Loucy (cell line): ENCODE data around the gene NAGPA.

Source experiments
- CTCF ChIP-seq: fragments of 200-600 bp; sonication (generic); conservative IDR thresholded peaks from 2 replicates; pipeline ENCODE4 v1.5.1; 2014; ENCODE audit warnings: mild to moderate bottlenecking, antibody characterized with exemption, low read length
- EZH2phosphoT487 ChIP-seq: fragments of 200-600 bp; IDR thresholded peaks from 2 replicates; pipeline ENCODE4 v1.6.1; 2018; ENCODE audit warnings: antibody characterized with exemption, mild to moderate bottlenecking, moderate library complexity, borderline replicate concordance

DNA sequence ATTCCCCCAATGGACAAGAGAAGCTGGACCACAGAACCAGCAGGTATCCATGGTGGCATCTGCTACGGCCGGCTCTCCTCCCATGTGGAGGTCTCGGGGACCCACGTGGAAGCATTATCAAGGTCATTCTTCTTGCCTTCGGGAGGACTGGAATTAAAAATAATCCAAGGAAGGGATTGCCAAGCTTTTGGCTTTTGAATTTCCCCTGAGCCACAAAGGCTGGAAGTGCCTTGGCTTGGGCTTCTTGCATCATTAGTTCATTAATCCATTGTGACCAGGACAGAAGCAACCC is 16.1 kb downstream of the NAGPA start:
- TF ChIP-seq CTCF (no peak), EZH2phosphoT487 (no peak)
